DMS 273 (cell line): ENCODE results near the gene SEMA3G.
A peak's percentile ranks its signal among the peaks of the same experiment; 100 is the strongest.

Experiments
- DNase-seq: peaks from one replicate; lab custom pipeline; 2025; ENCODE audit not compliant: unreplicated experiment; lab: John Stamatoyannopoulos, UW

SEMA3G gene

GRCh38 chr3:52397676-52398399 is 47.1 kb downstream of the SEMA3G start:
- no peak for DNase-seq

GRCh38 chr3:52396907-52397591 is 47.9 kb downstream of the SEMA3G start:
- no peak for DNase-seq

GRCh38 chr3:52396011-52396906 is 48.6 kb downstream of the SEMA3G start:
- no peak for DNase-seq

GRCh38 chr3:52395503-52395865 is 49.4 kb downstream of the SEMA3G start:
- DNase-seq = peak; percentile 11

GRCh38 chr3:52394751-52395502 is 50.0 kb downstream of the SEMA3G start:
- no peak for DNase-seq

GRCh38 chr3:52393959-52394670 is 50.8 kb downstream of the SEMA3G start:
- DNase-seq = no peak

- DNase-seq = no peak
These were observed 51.6 kb downstream of the SEMA3G start for GRCh38 chr3:52393131-52393807.

GRCh38 chr3:52392216-52392930 is 52.5 kb downstream of the SEMA3G start:
- no peak for DNase-seq

- DNase-seq = no peak
These were observed 53.8 kb downstream of the SEMA3G start for GRCh38 chr3:52391096-52391495.

- DNase-seq = no peak
These were observed 56.0 kb downstream of the SEMA3G start for GRCh38 chr3:52388933-52389332.

GRCh38 chr3:52388348-52388821 is 56.5 kb downstream of the SEMA3G start:
- no peak for DNase-seq

- no peak for DNase-seq
These were observed 57.4 kb downstream of the SEMA3G start for GRCh38 chr3:52387481-52387880.

GRCh38 chr3:52385157-52385556 is 59.7 kb downstream of the SEMA3G start:
- DNase-seq = peak; percentile 66

GRCh38 chr3:52384019-52384761 is 60.7 kb downstream of the SEMA3G start:
- no peak for DNase-seq

- DNase-seq = no peak
These were observed 61.5 kb downstream of the SEMA3G start for GRCh38 chr3:52383446-52383845.
